ENCODE data around the gene PTCD1.

Gene PTCD1, protein sequence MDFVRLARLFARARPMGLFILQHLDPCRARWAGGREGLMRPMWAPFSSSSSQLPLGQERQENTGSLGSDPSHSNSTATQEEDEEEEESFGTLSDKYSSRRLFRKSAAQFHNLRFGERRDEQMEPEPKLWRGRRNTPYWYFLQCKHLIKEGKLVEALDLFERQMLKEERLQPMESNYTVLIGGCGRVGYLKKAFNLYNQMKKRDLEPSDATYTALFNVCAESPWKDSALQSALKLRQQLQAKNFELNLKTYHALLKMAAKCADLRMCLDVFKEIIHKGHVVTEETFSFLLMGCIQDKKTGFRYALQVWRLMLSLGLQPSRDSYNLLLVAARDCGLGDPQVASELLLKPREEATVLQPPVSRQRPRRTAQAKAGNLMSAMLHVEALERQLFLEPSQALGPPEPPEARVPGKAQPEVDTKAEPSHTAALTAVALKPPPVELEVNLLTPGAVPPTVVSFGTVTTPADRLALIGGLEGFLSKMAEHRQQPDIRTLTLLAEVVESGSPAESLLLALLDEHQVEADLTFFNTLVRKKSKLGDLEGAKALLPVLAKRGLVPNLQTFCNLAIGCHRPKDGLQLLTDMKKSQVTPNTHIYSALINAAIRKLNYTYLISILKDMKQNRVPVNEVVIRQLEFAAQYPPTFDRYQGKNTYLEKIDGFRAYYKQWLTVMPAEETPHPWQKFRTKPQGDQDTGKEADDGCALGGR

DNA sequence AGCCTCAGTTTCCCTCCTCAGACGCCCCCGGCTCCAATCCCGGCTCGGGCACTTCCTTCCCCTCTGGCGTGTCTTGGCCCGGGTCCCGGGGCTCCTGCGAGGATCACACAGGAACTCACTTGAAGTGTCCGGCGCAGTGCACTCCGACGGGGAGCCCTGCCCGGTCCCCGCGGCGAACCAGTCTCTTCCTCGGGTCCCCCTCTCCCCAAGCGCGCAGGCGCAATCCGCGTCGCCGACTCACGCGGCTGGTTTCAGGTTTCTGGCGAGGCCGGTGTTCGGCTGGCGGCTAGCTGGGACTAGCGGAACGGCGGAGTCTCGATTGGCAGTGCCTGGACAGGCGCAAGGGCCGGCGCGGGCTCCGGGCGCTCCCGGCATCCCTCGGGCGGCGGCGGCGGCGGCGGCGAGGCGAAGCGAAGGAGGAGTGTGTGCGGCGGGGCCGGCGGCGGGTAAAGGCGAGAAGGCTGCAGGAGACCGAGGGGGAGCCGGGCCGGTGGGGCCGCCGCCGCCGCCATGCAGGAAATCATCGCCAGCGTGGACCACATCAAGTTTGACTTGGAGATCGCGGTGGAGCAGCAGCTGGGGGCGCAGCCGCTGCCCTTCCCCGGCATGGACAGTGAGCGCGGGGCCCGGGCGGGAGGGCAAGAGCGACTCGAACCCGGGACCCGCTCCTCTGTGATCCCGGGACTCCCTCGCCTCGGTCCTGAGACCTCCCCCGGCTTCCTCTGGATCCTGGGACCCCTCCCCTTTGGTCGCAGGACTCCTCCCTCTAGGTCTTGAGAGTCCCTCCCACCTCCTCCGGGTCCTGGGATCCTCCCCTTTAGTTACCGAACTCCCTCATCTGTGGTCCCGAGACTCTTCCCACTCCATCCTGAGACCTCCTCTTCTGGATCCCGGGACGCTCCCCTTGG is at the start of gene PTCD1, which contains the start of gene CPSF4:
Gene PTCD1, minus strand, starts transcription at position 226 of the 908 bp plus-strand sequence. CDS start 3,556 bp downstream, outside the sequence.
Gene CPSF4, plus strand, starts transcription at position 371 of the 908 bp plus-strand sequence. Its CDS starts 140 bp downstream, at position 511.
- peak; percentile 49 to 76 (median 72) for DNase-seq

DNA sequence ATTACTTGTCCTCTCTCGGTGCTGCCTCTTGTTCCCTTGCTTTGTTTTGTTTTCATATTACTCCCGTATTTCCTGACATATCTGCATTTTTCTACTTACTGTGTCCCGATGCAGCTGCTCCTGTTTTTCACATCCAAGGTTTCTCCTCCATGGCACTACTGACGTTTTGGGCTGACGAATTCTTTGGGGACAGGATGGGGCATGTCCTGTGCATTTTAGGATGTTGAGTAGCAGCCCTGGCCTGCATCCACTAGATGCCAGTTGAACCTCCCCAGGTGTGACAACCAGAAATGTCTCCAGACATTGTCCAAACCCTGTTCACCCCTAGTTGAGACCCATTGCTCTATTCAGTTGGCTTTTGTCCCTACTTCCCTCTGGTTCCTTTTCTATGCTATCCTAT is 46.5 kb upstream of the PTCD1 start:
- DNase-seq, result no peak

DNA sequence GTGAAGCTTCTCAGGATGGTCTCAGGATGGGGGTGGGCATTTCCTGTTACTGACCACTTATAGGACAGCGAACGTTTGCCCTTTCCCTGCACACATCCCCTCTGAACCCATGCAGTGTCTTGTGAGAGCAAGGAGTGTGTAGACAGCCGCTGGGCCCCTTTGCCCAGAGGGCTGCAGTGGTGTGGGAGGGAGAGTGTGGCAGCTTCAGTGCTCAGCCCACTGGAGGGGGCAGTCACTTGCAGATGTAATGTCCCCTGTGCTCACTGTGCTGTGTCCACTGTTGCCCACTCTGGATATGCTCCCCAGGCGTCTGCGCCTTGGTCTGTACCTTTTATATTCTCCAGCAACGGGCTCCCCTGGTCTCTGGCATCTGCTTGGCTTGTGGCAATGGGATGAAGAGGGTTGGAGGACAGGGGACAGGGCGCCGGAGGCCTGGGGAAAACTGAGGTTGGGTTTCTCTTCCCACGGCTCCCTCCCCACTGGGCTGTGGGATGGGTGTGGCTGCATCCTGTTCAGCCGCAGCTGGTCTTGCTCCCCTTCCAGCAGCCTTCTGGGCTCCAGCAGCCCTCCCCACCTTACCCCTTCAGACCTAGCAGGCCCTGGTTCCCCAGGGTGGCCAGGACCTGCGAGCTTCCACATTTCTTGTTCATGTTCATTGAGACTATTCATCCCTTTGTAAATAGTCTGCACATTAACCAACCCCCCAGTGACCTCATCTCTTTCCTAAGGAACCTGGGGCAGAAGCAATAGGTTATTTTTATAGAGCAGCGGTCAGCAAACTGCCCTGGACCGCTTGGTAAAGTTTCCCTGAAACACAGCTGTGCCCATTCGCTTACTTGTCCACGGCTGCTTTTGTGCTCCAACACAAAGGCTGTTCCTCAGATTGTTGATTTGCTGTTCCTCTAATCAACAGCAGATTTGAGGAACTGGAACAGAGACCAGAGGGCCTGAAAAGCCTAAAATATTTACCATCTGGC is 40.2 kb upstream of the PTCD1 start:
- no peak for DNase-seq

DNA sequence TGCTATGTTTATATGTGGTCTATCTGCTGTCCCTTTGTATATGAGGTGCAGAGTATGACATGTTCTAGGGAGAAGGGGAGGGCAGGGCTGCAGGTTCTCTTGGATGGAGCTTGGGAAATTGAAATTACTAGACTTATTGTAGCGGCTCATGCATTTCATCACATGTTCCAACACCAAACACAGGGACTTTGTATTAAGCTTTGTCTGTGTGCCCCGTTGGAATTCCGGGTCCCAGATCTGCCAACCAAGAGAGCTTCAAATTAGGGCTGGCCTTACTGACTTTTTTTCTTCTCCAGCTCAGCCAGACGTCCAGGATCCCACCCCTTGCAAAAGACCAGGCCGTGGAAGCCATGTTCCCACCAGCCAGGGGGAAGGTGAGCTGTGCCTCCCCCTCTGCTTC is 37.5 kb upstream of the PTCD1 start:
- no peak for DNase-seq

DNA sequence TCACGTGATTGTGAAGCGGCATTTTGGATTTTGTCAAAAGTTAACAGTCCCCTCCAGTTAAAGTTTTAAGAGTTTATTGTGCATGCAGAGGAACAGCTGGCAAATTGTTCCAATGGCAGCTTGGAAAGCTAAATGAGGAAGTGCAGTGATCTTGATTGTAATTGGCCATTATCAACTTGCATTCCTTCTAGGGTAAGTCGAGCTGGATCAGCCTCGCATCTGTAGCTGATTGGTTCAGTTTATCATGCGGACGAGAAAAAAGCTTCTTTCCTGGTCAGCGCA is 34.7 kb upstream of the PTCD1 start:
- DNase-seq, result no peak

DNA sequence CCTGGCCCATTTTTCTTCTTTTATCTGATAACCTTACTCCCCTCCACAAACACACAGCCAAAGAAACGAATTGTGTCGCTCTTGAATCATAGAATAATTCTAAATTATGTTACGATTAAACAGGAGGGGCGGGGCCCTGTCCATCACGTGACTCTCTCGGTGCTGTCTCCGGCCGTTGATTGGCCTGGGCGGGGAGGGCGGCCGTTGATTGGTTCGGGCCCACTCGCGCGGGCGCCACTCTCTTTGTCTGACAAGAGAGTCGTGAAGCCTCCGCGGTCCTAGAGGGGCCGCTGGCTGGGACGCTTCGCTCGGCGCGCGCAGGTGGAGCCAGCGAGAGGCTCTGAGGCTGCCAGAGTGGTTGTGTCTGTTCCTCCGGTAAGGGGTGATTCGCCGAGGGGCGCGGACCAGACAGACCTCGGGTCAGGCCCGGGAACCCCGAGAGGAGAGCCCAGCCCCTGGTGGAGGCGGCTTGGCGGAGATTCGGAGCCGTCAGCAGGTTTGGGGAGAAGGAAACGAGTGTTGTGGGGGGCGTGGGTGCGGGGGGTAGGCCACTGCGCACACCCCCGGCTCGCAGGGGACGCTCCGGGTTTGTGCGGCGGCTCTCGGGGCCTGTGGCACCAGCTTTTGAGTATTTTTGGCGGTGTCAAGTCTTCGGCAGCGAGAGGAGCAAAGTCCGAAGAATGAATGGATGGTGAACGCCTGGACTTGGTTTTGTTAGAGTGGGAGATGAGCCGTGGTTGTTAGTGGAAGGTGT is 34.1 kb upstream of the PTCD1 start, which contains the start of gene ZNF789:
Gene ZNF789, plus strand, starts transcription at position 330 of the 754 bp plus-strand sequence. CDS start 3,567 bp downstream, outside the sequence.
- DNase-seq, result peak; percentile 93 to 98 (median 95)

DNA sequence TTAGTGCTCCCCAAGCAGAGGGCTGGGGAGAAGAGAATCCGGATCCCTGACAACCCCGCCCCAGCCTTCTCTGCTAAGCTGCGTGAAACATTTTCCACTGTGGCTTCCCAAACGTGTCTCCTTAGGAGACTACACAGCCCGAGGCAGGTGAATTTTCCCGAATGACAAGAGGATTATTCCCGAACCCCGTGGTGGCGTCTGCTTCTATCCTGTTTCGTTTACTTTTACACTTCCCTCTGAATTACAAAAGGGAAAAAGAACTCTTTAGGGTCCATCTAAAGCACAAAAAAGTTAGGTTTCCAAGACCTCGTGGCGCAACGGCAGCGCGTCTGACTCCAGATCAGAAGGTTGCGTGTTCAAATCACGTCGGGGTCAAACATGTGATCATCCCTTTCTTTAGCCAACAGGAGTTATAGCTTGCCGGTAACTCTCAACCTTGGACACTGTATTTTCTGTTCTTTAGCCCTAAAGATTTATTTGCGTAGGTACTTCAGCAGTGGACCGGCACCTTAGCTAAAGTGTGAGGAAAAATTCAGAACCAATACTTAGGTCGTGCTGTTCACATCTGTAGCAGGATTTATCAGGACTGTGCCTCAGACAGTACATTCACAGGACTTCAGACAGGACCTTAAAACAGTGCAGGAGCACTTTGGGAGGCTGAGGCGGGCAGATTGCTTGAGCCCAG is 30.9 kb upstream of the PTCD1 start:
- no peak for DNase-seq

DNA sequence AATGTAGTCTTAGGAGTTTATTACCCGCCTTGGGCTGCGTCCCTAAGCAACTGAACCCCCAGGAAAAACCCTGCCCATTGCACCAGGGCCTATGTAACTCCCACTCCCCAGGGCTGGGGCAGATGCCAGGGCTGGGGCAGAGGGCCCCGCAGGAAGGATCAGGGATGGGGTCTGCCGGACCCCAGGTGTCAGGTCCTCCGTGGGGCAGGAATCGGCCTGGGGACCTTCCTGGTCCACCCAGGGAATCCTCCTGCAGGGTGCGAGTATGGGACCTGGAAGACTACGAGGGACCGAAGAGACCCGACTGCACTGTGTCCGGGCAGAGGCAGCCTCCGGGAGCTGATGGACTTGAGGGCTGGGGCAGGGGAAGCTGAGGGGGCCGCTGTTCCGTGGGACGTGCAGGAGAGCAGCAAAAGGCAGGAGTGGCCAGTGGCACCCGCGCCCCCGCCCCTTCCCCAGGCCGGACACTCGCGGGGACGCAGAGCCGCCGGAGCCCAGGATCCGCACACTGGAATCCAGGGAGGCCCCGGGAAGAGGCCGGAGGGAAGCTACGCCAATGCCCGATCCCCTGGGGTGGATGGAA is 29.8 kb upstream of the PTCD1 start:
- DNase-seq, result no peak

DNA sequence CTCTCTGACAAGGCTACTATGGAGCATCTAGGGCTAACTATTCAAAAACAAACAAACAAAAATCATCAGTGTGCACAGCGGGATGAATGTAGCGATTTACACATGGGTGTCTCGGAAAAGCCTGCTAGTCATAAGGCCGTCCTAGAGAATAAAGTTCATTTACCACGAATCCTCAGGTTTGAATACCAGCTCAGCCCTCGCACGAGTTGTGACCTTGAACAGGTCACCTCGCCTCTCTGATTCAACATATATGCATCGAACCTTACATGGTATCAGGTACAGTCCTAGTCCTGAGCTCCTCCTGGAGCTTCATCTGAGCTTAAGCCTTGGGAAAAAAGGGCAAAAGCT is 26.8 kb upstream of the PTCD1 start:
- DNase-seq, result no peak

DNA sequence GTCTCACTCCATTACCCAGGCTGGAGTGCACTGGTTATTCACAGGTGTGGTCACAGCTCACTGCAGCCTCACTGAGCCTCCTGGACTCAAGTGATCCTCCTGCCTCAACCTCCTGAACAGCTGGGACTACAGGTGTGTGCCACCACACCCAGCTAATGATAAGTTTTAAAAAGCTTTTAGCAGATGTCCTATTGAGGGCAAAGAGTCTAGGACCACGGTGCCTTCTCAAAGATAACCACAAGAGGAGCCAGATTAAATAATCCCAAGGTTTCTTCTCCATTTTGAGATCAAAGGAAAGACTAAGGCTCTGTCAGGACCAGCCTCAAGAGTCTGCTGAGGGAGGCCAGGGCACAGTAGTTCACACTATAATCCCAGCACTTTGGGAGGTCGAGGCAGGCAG is 22.6 kb upstream of the PTCD1 start:
- DNase-seq, result no peak

DNA sequence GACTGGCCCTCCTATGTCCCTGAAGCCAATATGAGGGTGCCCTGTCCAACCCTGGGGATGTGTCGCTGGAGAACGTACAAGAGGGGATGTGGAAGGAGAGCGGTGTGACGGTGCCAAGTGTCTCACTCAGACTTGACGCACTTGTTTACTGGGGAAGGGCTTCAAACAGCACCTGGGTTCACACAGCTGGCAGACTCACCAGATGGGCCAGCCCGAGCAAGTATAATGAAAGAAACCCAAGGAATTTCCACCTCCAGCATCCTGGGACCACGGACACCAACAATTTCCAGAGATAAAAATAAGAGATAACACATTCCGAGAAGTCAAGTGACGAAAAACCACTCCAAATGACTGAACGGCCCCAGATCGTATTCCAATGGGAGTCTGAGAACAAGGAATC is 22.1 kb upstream of the PTCD1 start:
- DNase-seq, result no peak

DNA sequence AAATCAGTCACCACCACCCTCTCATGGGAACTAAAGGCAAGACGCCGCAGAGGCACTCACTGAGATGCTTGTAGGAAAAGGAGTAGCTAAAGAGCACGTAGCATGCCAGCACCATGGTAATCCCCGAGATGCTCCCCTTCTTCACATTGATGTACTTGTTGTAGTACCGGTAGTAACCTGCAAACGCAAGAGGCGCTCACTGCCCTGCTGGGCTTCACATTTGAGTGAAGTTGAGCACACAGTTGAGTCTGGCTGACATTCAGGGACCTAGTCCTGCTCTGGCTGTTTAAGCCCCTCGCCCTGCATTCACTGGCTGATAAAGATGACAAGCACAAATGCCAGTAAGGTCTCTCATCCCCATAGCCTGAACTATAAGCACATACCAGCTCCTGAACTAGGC is 20.5 kb upstream of the PTCD1 start:
- peak in 1 of 6 experiments; percentile 5 for DNase-seq

DNA sequence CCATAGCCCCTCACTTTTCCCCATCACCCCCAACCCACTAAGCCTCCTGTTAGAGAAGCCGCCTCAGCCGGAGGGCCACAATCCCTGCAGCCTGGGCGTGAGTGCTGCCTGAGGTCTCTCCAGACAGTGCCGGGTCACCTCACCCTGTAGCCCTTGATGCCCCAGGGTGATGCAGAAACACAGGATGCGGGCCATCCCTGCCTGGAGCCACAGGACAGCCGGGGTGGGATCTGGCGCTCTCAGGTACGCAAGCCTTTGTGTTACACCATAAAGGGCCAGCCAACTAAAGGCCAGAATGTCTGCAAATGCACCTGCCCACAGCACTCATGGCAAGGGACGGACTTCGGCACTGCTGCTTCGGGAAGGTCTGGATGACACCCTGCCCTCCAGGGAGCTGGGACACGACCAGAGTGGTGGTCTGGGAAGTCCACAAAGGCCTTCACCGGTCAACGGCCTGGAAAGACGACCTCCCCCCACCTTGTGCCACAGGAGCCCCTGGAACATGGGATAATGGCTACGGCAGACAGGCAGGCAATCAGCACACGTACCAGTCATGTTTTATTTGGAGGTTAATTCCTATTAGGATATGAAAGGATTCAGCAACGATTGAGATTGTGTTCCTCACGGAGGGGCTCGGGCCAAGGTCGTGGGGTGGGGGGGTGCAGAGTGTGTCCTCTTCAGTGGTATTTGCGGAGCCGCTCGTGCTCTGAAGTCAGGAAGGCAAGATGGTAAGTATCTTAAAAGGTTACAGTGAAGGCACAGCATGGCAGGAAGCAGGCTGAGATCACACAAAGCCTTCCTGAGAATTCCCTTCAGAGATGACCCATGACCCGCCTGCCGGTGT is 19.3 kb upstream of the PTCD1 start:
- DNase-seq, result no peak

DNA sequence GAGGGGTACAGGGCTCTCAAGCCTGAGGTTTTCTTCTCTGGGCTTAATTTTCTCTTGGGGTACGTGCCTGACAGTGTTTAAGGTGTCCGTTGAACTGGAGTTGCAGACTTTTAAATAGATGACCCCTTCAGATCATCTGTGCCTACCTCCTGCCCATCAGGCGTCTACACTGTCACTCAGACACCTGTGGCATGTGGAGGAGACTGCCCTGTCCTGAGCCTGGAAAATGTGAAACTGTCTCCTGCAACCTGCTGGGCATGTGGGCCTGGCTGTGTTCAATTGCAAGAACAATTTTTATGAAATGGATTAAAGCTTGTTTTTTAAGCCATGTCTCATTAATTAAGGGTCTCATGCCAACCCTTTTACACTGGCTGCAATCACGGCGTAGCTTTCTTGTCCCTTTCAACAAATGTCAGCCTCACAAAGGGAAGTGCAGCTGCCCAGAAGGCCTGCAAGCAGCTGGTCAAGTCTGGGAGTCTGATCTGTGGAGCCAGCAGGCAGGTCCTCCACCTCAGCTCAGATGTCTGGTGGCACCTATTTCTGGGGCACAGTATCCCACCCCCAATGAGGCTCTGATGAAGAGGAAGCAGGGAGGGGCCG is 18.6 kb upstream of the PTCD1 start:
- no peak for DNase-seq

DNA sequence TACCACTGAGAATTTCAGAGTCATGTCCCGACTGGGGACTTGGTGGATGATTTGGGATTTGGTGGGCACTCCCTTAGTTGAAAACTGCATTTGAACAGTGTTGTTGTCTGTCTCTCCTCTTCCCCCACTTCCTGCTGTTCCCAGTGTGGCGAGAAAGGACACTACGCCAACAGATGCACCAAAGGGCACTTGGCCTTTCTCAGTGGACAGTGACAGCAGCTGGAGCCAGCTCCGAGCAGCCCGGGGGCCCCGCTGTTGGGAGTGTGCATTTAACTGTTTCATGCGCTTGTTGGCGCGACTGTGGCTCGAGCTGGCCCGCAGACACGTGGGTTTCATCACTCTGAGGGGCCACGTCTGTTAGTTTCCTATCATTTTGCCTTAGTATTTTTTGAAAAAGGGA is 17.7 kb upstream of the PTCD1 start:
- no peak for DNase-seq

DNA sequence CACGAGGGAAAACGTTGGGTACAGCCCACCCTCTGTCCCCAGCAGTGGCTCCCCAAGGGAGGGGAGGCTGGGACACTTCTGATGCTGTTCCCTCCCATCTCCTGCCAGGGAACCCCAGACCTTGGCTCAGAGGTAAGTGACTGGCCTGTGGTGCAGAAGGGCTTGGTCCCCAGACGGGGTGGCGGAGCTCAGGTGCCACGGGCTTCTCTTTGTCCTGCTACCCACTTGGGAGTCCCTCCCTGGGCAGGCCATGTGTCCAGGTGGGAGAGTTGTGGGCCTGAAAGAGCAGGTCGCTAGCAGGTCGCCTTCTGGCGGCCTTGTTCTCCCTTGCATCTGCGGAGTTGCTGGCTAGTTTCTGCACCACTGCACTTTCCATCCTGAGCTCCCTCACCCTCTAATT is 17.3 kb upstream of the PTCD1 start:
- DNase-seq, result no peak

DNA sequence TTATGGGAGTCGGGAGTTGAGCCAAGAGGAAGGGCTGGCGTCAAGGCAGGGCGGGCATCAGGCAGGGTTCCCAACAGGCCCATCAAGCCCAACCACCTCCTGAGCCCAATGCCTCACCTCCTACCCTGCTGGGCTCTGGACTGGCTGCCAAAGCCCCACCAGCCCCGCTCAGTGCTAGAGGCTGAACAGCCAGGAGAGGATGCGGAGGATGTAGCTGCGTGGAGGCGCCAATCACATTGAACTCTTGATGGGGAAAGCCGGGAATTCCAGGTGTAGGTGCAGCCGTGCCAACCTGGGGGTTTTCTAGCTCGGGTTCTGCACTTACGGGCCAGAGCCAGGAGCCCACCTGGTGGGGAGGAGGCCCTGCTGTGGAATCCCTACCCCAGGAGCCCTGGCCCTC is 14.5 kb upstream of the PTCD1 start:
- DNase-seq, result no peak

DNA sequence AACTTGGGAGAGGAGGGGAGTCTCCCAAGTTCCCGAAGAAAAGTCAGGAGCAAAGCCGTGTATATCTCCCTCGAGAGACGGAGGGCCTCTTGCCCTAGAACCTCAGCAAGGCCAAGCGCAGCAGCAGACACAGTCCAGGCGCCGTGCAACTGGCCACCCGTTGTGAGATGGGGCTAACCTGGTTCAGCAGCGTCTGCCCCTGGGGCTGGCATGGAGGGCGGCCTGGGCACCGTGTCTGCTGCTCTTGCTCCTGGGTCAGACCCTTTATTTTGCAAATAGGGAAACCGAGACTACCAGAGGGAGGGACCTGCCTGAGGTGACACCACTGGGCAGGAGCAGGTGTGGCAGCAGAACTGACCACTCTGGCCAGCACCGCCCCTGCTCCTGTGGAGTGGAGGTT is 13.9 kb upstream of the PTCD1 start:
- DNase-seq, result no peak

DNA sequence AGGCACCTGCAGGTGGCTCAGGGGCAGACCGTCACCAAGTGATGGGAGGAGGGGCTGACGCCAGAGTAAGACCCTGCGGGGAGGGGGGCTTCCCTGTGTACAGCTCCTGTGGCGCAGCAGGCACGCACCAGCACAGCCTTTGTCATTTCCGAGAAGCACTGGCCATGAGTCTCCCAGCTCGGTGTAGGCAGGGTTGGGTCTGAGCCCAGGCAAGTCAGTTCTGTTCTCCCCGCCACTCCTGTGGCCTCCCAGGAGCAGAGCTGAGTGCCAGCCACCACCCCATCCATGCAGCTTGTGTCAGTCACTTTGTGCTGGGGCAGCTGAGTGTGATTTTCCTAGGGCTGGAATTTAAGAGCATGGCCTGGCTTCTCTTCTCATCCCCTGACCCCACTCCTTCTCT is 13.3 kb upstream of the PTCD1 start:
- no peak for DNase-seq
